ENCODE measurements around the gene SPAG8. TPM values are rescaled to one million over a fixed set of nuclear protein-coding genes. Genes with fewer than 3 reads are reported as not detected.

The SPAG8 gene
- polyA plus RNA-seq, 1 donor from 2014 or later = 1.1 TPM

DNA sequence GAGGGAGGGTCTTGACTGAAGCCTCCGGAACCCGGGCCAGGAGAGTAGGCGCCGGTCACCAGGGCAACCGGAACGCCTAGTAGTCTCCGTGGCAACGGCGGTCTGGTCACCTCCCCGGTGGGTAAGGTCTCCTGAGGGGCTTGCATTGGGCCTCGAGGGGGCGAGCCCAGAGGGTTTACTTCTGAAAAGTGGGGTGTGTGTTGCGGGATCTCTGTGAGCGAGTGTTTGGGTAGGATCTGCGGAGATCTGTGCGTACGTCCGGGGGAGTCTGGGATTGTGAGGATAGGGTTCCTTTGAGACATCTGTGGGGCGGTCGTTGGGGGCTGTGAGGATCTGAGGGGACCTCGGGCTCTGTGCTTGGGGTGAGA lies 16.6 kb upstream of the SPAG8 start, which contains the start of gene FAM221B:
TSS of gene FAM221B (minus strand) at position 17 of the 368 bp plus-strand sequence. CDS start 2,571 bp downstream, outside the sequence.
- Mint-ChIP-seq H3K4me3 (peak within 1 kb of the TSS; percentile 91 to 100 (median 94)), H3K27me3 (no peaks in the 10 kb centered on the region), H3K27ac (peak within 1 kb of the TSS; percentile 36 to 97 (median 94)), H3K9me3 (no peaks in the 10 kb centered on the region), H3K4me1 (peaks cover 20 to 28% (median 20%) of the 10 kb centered on the region in 3 donors), H3K36me3 (no peaks in the 10 kb centered on the region)

DNA sequence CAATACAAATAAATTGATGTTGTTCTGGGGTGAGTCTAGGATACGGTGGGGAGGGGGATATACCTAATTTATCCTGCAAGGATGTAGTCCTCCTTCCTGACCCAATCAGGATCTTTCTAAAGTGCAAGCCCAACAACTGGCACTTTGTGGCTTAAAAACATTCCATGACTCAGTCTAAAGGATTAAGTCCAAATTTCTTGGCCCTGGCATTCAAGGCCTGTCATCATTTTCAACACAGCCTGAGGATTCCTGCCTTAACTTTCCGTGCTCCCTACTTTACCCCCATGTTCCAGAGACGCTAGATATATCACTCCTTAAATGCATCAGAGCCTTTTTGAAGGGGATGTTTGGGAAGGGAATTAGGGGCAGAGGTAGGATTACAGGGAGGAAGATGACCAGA lies 15.4 kb upstream of the SPAG8 start:
- H3K4me1 Mint-ChIP-seq = peaks cover 11 to 21% (median 13%) of the 10 kb centered on the region in 3 donors
- H3K36me3 Mint-ChIP-seq = no peaks in the 10 kb centered on the region
- H3K27ac Mint-ChIP-seq = peak overlapping the region in 2 of 3 donors; percentile 5 to 9
- H3K9me3 Mint-ChIP-seq = no peaks in the 10 kb centered on the region
- no peaks in the 10 kb centered on the region for H3K27me3 Mint-ChIP-seq
- peak overlapping the region in 3 of 4 donors; percentile 44 to 65 (median 61) for H3K4me3 Mint-ChIP-seq

DNA sequence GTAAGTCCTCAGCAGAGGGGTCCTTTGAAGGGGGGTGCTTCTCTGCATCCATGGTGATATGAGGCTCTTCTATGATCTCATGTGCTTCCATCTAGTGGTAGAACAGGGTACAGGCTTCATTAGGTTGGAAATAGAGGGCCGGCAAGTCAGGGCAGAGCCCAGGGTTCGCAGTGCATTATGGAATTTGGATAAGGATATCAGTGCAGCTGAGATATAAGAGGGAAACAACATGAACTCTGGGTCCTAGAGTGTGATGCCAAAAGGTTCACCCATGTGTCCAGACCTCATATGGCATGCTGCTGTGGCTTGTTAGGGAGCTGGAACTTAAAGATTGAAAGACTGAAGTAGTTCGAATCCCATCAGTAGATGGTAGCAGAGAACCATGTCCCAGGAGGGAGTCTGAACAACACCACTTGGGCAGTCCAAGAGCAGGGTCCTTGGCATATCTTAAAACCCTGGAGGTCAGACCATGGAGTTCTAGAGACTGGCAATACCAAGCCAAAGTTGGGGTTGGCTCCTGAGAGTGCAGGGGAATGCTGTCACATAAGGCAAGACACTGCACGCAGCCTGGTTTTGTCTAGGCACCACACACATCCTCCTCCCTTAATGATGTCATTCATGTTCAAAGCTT lies 14.1 kb upstream of the SPAG8 start:
- Mint-ChIP-seq H3K9me3 (no peaks in the 10 kb centered on the region), H3K4me1 (peaks cover 11 to 19% (median 11%) of the 10 kb centered on the region in 3 donors), H3K4me3 (peak overlapping the region; percentile 22 to 43 (median 37)), H3K27ac (peak overlapping the region; percentile 1 to 10 (median 2)), H3K27me3 (no peaks in the 10 kb centered on the region), H3K36me3 (no peaks in the 10 kb centered on the region)

DNA sequence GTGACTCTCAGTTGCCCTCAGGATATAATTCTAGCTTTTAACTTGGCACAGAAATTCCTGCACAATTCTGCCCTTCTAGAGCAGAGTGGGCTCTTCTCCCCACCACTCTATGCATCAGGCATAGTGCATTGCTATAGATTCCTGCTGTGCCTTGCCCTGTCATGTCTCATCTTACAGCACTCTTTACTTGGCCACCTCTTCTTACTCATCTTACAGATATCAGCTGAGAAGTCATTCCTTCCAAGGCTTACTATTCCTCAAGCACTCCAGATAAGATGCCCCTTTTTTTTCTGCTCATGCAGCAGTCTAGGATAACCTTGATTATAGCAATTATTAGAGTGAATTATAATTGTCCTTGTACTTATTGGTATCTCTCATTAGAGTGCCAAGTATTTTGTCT lies 10.9 kb upstream of the SPAG8 start:
- Mint-ChIP-seq H3K4me3 (peak overlapping the region in 1 of 4 donors; percentile 13), H3K27me3 (no peaks in the 10 kb centered on the region), H3K4me1 (peaks cover 0 to 4% (median 4%) of the 10 kb centered on the region in 3 donors), H3K36me3 (peaks cover 2% of the 10 kb centered on the region), H3K27ac (peak overlapping the region in 1 of 3 donors; percentile 21), H3K9me3 (no peaks in the 10 kb centered on the region)

DNA sequence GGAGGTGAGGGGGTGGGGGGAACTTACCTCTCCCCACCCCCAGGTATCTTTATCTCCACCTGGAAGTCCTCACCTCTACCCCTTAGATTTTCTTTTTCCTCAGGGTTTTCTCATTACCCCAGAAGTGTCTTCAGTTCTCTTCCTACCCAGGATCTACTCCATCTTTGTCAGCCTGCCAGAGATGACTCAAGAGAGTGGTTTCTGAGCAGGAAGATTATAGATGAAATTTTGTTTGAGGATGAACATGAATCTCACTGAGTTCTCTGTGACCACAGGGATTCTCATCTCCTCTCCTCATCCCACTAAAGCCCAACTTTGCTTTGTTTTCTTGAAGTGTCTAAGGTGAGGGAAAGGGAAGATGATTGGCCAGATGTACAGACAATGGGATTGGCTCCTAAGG lies 8.0 kb upstream of the SPAG8 start:
- Mint-ChIP-seq H3K4me1 (peaks cover 3 to 6% (median 4%) of the 10 kb centered on the region in 3 donors), H3K27ac (no peak overlapping the region), H3K4me3 (peak overlapping the region in 1 of 4 donors; percentile 15), H3K36me3 (peaks cover 2% of the 10 kb centered on the region), H3K9me3 (peaks cover 0 to 1% (median 0%) of the 10 kb centered on the region in 3 donors), H3K27me3 (peaks cover 1% of the 10 kb centered on the region)

DNA sequence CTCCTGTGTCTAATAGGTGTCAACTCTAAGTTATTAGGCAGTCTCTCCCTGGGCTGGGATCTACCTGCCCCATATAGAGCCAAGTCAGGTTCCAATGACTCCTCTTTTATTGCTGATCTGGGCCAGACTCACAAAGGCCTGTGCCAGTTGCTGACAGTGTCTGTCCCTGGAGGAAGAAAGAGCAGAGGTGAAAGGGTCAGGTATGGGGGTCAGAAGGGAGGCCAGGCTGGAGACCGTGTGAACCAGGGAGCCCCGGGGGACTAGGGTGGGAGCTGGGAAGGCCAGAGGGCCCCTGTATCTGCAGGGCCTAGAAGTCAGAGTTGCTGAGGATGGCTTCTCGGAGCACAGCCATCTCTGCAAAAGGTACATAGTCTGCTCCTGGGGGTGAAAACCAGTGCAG lies 6.3 kb upstream of the SPAG8 start:
- Mint-ChIP-seq H3K4me3 (peak overlapping the region in 1 of 4 donors; percentile 82), H3K36me3 (peaks cover 2% of the 10 kb centered on the region), H3K27me3 (peaks cover 1% of the 10 kb centered on the region), H3K4me1 (peaks cover 11 to 14% (median 14%) of the 10 kb centered on the region in 3 donors), H3K9me3 (peaks cover 0 to 1% (median 0%) of the 10 kb centered on the region in 3 donors), H3K27ac (peak overlapping the region in 1 of 3 donors; percentile 35)

DNA sequence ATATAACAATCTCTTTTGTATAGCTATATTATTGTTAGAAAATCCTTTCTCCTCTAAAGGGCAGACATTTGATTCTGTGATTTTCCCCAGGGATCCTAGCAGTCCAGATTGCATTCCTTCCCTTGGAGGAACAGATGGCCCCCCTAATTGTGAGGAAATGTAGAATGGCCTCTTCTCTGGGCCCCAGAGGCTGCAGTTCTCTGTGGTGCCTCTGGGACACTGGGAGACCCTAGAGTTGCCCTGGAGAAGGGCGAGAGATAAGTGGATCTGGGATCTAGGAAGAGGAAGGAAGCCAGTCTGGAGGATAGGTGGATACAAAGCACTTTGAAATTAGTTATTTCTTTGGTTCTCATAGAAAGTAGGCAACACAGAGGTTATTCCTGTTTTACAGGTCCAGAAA lies 4.6 kb upstream of the SPAG8 start:
- Mint-ChIP-seq H3K4me3 (peak overlapping the region in 2 of 4 donors; percentile 18 to 82), H3K36me3 (peaks cover 2% of the 10 kb centered on the region), H3K27me3 (peaks cover 1% of the 10 kb centered on the region), H3K4me1 (peaks cover 21 to 26% (median 24%) of the 10 kb centered on the region in 3 donors), H3K9me3 (peaks cover 0 to 1% (median 0%) of the 10 kb centered on the region in 3 donors), H3K27ac (peak overlapping the region in 1 of 3 donors; percentile 22)

DNA sequence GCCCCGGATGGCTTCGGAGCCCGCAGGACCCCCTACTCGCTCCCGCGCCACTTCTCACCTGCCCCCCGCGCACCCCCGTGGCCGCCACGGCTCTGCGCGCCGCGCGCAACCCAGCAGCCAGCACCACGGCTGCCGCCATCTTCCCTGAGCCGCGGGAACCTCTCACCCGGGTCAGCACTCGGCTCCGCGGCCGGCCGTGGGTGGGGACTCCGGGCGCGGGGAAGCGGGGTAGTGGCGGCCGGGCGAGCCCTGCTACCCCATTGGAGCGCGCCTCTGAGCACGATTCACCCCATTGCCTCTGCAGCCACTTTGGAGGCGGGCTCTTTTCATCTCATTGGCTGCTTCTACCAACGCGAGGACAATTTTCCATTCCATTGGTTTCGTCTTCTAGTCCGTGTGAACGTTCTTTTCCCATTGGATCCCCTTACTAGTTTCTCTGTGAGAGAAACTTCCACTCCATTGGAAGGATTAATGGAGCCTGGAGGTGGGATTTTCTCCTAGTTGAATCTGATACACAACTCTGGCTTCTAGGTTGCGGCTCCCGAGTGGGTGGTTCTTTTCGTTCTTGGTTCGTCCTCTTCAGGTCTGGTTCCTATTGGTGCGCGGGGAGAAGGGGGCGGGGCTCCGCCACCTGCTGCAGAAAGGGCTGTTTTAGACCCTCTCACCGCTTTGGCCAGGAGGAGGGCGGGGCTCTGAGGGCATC lies 2.9 kb upstream of the SPAG8 start, which contains the start of gene HINT2:
TSS of gene HINT2 (minus strand) at position 202 of the 703 bp plus-strand sequence. CDS start at position 139, 63 bp downstream.
- H3K27ac Mint-ChIP-seq = peak within 1 kb of the TSS; percentile 95 to 97 (median 96)
- H3K4me1 Mint-ChIP-seq = peaks cover 22 to 31% (median 28%) of the 10 kb centered on the region in 3 donors
- peak within 1 kb of the TSS; percentile 95 to 99 (median 98) for H3K4me3 Mint-ChIP-seq
- H3K9me3 Mint-ChIP-seq = peaks cover 0 to 1% (median 0%) of the 10 kb centered on the region in 3 donors
- peaks cover 1% of the 10 kb centered on the region for H3K27me3 Mint-ChIP-seq
- H3K36me3 Mint-ChIP-seq = peaks cover 2% of the 10 kb centered on the region

DNA sequence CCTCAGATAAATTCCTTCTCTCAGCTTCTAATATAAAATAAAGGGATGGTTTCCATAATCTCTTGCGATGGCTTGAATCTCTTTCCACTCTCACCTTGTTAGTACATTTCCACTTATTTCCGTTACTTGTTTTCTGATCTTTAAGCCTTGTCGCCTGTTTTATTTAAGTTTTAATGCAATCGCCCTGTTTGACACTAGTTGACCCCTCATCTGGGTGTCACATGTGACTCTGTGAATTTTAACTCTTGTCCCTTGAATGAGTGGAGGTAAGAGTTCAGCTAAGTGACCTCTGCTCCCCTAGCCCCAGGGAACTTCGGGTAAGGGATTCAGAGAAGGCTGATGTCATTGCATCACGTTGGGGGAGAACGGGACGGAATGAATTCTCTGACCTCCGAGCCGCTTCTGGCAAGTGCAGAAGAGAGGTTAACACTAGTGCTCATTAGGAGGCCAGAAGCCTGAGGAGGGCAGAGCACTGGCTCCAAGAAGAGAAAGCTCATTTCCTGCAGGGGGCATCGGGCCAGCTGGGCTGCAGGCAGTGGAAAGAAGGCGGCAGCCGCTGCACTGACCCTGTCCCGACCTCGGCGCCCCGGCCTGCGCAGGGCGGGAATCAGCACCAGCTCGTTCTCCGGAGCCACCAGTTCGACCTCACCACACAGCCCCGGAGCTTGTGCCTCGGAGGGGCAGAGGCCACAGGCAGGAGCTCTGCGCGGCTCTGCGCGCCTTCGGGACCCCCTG lies 2.2 kb upstream of the SPAG8 start:
- Mint-ChIP-seq H3K36me3 (peaks cover 2% of the 10 kb centered on the region), H3K4me3 (peak overlapping the region; percentile 95 to 99 (median 98)), H3K9me3 (peaks cover 0 to 1% (median 0%) of the 10 kb centered on the region in 3 donors), H3K4me1 (peaks cover 22 to 31% (median 28%) of the 10 kb centered on the region in 3 donors), H3K27me3 (peaks cover 1% of the 10 kb centered on the region), H3K27ac (peak overlapping the region; percentile 87 to 96 (median 95))

DNA sequence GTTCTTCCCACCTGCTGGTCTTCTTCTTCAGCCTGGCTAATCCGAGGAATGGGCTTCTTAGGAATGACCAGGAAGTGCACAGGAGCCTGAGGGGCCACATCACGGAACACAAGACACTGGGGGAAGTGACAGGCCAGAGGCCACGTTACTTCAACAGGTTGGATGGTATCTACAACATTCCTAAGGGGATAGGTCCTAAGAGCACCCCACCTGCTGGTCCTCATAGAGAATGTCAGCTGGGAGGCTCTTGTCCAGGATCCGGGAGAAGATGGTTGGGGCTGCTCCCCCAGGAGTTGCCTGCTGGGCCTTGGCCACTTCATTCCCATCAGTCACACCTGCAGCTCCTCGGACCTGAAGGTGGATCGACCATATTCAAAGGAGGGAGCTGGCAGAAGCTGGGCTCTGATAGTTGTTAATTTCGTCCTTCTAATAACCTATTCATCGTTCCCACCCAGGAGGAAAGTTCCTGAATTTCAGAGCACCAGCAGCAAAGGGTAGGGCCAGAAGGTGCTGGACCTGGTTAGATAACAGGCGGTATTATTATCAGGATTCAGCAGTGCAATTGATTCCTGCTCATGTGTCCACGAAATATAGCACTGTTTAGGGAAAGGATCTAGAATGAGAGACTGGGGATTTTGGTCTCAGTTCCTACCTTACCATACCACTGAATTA lies 1.5 kb upstream of the SPAG8 start:
- H3K4me1 Mint-ChIP-seq = peaks cover 22 to 31% (median 28%) of the 10 kb centered on the region in 3 donors
- peaks cover 0 to 1% (median 0%) of the 10 kb centered on the region in 3 donors for H3K9me3 Mint-ChIP-seq
- peak overlapping the region in 2 of 3 donors; percentile 39 to 95 for H3K27ac Mint-ChIP-seq

DNA sequence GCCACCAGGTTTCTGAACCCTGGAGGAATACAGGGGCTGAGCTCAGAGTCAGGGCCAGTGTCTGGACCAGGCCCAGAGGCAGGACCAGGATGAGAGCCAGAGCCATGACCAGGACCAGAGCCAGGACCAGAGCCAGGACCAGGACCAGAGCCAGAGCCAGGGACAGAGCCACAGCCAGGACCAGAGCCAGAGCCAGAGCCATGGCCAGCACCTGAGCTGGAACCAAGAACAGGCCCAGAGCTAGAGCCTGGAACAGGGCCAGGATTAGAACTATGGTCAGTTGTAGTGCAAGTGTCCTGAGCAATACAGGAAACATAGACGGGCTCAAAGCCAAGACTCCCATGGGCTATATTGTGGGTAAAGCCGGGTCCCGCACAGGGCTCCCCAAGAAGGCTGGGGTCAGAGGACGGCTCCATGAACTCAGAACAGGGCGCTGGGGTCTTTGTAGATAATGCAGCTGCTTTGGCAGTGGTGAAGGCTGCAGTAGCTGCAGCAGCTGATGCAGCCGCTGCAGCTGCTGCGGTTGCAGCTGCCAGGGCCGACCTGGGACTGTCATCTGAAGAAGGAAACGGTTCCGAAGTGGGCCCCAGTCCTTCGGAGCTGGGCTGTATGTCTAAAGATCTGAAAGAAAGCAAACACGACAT lies 559 bp downstream of the SPAG8 start:
- Mint-ChIP-seq H3K4me3 (peak overlapping the region; percentile 85 to 98 (median 94)), H3K27ac (peak overlapping the region; percentile 96 to 98 (median 97)), H3K4me1 (peaks cover 22 to 31% (median 28%) of the 10 kb centered on the region in 3 donors), H3K27me3 (no peaks in the 10 kb centered on the region), H3K9me3 (peaks cover 0 to 1% (median 0%) of the 10 kb centered on the region in 3 donors), H3K36me3 (peaks cover 5% of the 10 kb centered on the region)

More for the DNA sequence above, 1.5 kb upstream of the SPAG8 start:
- H3K27me3 Mint-ChIP-seq = peaks cover 1% of the 10 kb centered on the region
- H3K4me3 Mint-ChIP-seq = peak overlapping the region; percentile 95 to 99 (median 98)
- H3K36me3 Mint-ChIP-seq = peaks cover 3% of the 10 kb centered on the region

DNA sequence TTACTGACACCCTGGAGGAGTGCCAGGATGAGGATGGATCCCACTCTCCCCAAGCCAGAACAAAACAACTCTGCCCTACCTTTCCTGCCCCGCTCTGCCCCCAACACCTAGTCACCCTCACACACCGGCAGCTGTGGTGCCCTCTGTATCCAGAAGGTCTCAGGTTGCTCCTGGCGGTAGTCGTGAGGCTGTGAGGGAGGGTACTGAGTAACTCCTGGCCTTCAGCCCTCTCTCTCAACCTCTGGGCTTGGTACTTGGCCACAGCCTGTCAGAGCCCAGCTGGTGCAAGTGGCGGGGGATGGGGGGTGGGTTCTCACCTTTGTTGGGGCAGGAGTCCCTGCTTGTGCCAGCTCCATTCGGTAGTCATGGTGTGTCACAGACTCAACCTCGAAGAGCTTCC lies 1.9 kb downstream of the SPAG8 start:
- Mint-ChIP-seq H3K27me3 (no peaks in the 10 kb centered on the region), H3K9me3 (no peaks in the 10 kb centered on the region), H3K36me3 (peaks cover 6% of the 10 kb centered on the region), H3K27ac (no peak overlapping the region), H3K4me3 (no peak overlapping the region), H3K4me1 (peaks cover 17 to 27% (median 23%) of the 10 kb centered on the region in 3 donors)

DNA sequence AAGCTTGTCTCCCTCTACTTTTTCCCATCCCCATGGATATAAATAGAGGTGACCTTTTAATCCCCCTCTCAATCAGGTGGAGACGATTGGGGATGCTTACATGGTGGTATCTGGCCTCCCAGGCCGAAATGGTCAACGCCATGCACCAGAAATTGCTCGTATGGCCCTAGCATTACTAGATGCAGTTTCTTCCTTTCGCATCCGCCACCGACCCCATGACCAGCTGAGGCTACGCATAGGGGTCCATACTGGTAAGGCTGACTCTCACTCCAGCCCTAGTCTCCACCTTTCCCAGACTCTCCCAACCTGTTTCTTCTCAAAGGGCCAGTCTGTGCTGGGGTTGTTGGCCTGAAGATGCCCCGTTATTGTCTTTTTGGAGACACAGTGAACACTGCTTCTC lies 3.6 kb downstream of the SPAG8 start:
- Mint-ChIP-seq H3K27me3 (no peaks in the 10 kb centered on the region), H3K4me3 (no peak overlapping the region), H3K4me1 (peaks cover 8 to 19% (median 14%) of the 10 kb centered on the region in 3 donors), H3K36me3 (peaks cover 8% of the 10 kb centered on the region), H3K9me3 (no peaks in the 10 kb centered on the region), H3K27ac (no peak overlapping the region)

DNA sequence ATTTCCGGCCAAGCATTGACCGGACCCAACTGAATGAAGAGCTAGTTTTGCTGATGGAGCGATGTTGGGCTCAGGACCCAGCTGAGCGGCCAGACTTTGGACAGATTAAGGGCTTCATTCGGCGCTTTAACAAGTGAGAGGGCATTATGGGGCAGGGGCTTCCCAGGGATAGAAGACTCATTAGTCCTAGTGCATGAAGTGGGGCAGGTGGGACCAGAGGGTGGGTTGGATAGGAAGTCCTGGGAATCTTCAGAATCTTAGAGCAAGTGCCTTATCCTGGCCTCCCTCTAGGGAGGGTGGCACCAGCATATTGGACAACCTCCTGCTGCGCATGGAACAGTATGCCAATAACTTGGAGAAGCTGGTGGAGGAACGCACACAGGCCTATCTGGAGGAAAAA lies 6.0 kb downstream of the SPAG8 start:
- H3K27ac Mint-ChIP-seq = no peak overlapping the region
- H3K9me3 Mint-ChIP-seq = no peaks in the 10 kb centered on the region
- peaks cover 0 to 2% (median under 1%) of the 10 kb centered on the region in 3 donors for H3K4me1 Mint-ChIP-seq

More for the DNA sequence above, 6.0 kb downstream of the SPAG8 start:
- no peaks in the 10 kb centered on the region for H3K27me3 Mint-ChIP-seq
- peaks cover 13% of the 10 kb centered on the region for H3K36me3 Mint-ChIP-seq
- H3K4me3 Mint-ChIP-seq = no peak overlapping the region

All from IgD-negative memory B cell (primary cell).